Skeletal muscle tissue (tissue), 4 donors: ENCODE measurements around the gene CTH. TPM values are rescaled to one million over a fixed set of nuclear protein-coding genes. Genes with fewer than 3 reads are reported as not detected.
"Not testable (repeated sequence)": the region's sequence is repeated elsewhere in the genome, so short reads cannot be mapped to it uniquely, and the experiment has no call there.

ENCODE experiments used
- H3K27ac ChIP-seq: one replicate; pipeline ENCODE4 v1.7.0; 2013; ENCODE audit warnings: mild to moderate bottlenecking, low read depth, low read length, inconsistent platforms
- H3K27me3 ChIP-seq, 3 donors: one replicate each; pipeline ENCODE4 v1.7.0; 2013; ENCODE audit warnings: low read length in 3 of 3; ENCODE audit not compliant: control insufficient read depth in 3 of 3, insufficient read depth in 3 of 3
- H3K36me3 ChIP-seq, 3 donors: one replicate each; pipeline ENCODE4 v1.7.0; 2013; ENCODE audit warnings: low read length in 3 of 3; ENCODE audit not compliant: control insufficient read depth in 3 of 3, insufficient read depth in 3 of 3
- H3K4me1 ChIP-seq, 3 donors: one replicate each; pipeline ENCODE4 v1.7.0; 2013; ENCODE audit warnings: low read length in 3 of 3, mild to moderate bottlenecking in 3 of 3; ENCODE audit not compliant: control insufficient read depth in 3 of 3, insufficient read depth in 3 of 3
- H3K4me3 ChIP-seq, 3 donors: one replicate each; pipeline ENCODE4 v1.7.0; 2013; ENCODE audit warnings: low read length in 3 of 3
- H3K9ac ChIP-seq, 3 donors: one replicate each; pipeline ENCODE4 v1.7.0; 2013; ENCODE audit warnings: low read length in 3 of 3, mild to moderate bottlenecking in 3 of 3, moderate library complexity in 2 of 3, low read depth in 1 of 3
- H3K9me3 ChIP-seq, 3 donors: one replicate each; pipeline ENCODE4 v1.7.0; 2013; ENCODE audit warnings: low read length in 3 of 3; ENCODE audit not compliant: control insufficient read depth in 3 of 3
- total RNA-seq: library from RNA; depleted of rRNA; stranded (reverse); fragments of >200 nt; gene quantifications from one replicate; pipeline ENCODE4 v1.2.3, GENCODE V29; 2014
- donor health status: Osteomylitis.

CTH gene
- total RNA-seq, 1 donor from 2014 or later: 2.1 TPM

- H3K4me3 ChIP-seq: no peak overlapping the region
- H3K9me3 ChIP-seq: no peaks in the 10 kb centered on the region
- no peaks in the 10 kb centered on the region for H3K36me3 ChIP-seq
- H3K9ac ChIP-seq: no peak overlapping the region
- H3K27me3 ChIP-seq: no peaks in the 10 kb centered on the region
- no peak overlapping the region for H3K27ac ChIP-seq
- H3K4me1 ChIP-seq: no peaks in the 10 kb centered on the region
Measured at GRCh38 chr1:70403759-70404158, 7.3 kb upstream of the CTH start.

GRCh38 chr1:70405780-70406416 is 5.2 kb upstream of the CTH start:
- Histone ChIP-seq H3K9me3 (no peaks in the 10 kb centered on the region), H3K4me1 (peaks cover 3 to 5% (median 4%) of the 10 kb centered on the region in 3 donors), H3K27ac (no peak overlapping the region), H3K4me3 (no peak overlapping the region), H3K27me3 (no peaks in the 10 kb centered on the region), H3K36me3 (no peaks in the 10 kb centered on the region), H3K9ac (no peak overlapping the region)

- H3K4me3 ChIP-seq: no peak overlapping the region
- no peak overlapping the region for H3K27ac ChIP-seq
- peaks cover 3 to 12% (median 7%) of the 10 kb centered on the region in 3 donors for H3K4me1 ChIP-seq
- no peaks in the 10 kb centered on the region for H3K9me3 ChIP-seq
- H3K27me3 ChIP-seq: no peaks in the 10 kb centered on the region
- no peak overlapping the region for H3K9ac ChIP-seq
- no peaks in the 10 kb centered on the region for H3K36me3 ChIP-seq
Measured at GRCh38 chr1:70409136-70409535, 1.9 kb upstream of the CTH start.

- Histone ChIP-seq H3K36me3 (peaks cover 0 to 3% (median 0%) of the 10 kb centered on the region in 3 donors), H3K27ac (peak overlapping the region; percentile 95), H3K4me1 (peaks cover 3 to 12% (median 7%) of the 10 kb centered on the region in 3 donors), H3K9me3 (no peaks in the 10 kb centered on the region), H3K9ac (peak overlapping the region; percentile 92 to 97 (median 93)), H3K4me3 (peak overlapping the region; percentile 80 to 96 (median 89)), H3K27me3 (no peaks in the 10 kb centered on the region)
Measured at GRCh38 chr1:70411360-70411844, 334 bp downstream of the CTH start.

GRCh38 chr1:70415882-70416281 is 4.8 kb downstream of the CTH start:
- Histone ChIP-seq H3K27ac (no peak overlapping the region), H3K4me3 (no peak overlapping the region), H3K9ac (no peak overlapping the region), H3K4me1 (peaks cover 0 to 6% (median 3%) of the 10 kb centered on the region in 3 donors), H3K36me3 (peaks cover 2 to 6% (median 6%) of the 10 kb centered on the region in 3 donors), H3K27me3 (no peaks in the 10 kb centered on the region), H3K9me3 (no peaks in the 10 kb centered on the region)

GRCh38 chr1:70418973-70419734 is 8.1 kb downstream of the CTH start:
- peaks cover 2 to 12% (median 6%) of the 10 kb centered on the region in 3 donors for H3K36me3 ChIP-seq
- H3K27me3 ChIP-seq, H3K27ac ChIP-seq, H3K9ac ChIP-seq, H3K4me1 ChIP-seq, H3K9me3 ChIP-seq, H3K4me3 ChIP-seq: not testable (repeated sequence)

GRCh38 chr1:70420320-70420719 is 9.3 kb downstream of the CTH start:
- Histone ChIP-seq H3K4me3 (no peak overlapping the region), H3K9me3 (no peaks in the 10 kb centered on the region), H3K4me1 (no peaks in the 10 kb centered on the region), H3K9ac (no peak overlapping the region), H3K36me3 (peaks cover 2 to 13% (median 10%) of the 10 kb centered on the region in 3 donors), H3K27ac (no peak overlapping the region), H3K27me3 (no peaks in the 10 kb centered on the region)

- Histone ChIP-seq H3K9ac (no peak overlapping the region), H3K27me3 (no peaks in the 10 kb centered on the region), H3K9me3 (no peaks in the 10 kb centered on the region), H3K27ac (no peak overlapping the region), H3K36me3 (peaks cover 2 to 16% (median 5%) of the 10 kb centered on the region in 3 donors), H3K4me3 (no peak overlapping the region), H3K4me1 (no peaks in the 10 kb centered on the region)
Measured at GRCh38 chr1:70426154-70427131, 15.4 kb downstream of the CTH start.

- Histone ChIP-seq H3K27ac (no peak overlapping the region), H3K36me3 (peaks cover 4 to 22% (median 13%) of the 10 kb centered on the region in 3 donors), H3K4me1 (no peaks in the 10 kb centered on the region), H3K9me3 (no peaks in the 10 kb centered on the region), H3K4me3 (no peak overlapping the region), H3K27me3 (no peaks in the 10 kb centered on the region), H3K9ac (no peak overlapping the region)
Measured at GRCh38 chr1:70427976-70428375, 16.9 kb downstream of the CTH start.
